HG03175 (cell line): ENCODE measurements around the gene COBL.

ENCODE experiments used
- ATAC-seq: cut with Tn5 transposase; IDR thresholded peaks from one replicate; pipeline ENCODE4 v1.9.1; 2021; ENCODE audit warnings: mild to moderate bottlenecking, moderate library complexity; ENCODE audit not compliant: unreplicated experiment

COBL gene

DNA sequence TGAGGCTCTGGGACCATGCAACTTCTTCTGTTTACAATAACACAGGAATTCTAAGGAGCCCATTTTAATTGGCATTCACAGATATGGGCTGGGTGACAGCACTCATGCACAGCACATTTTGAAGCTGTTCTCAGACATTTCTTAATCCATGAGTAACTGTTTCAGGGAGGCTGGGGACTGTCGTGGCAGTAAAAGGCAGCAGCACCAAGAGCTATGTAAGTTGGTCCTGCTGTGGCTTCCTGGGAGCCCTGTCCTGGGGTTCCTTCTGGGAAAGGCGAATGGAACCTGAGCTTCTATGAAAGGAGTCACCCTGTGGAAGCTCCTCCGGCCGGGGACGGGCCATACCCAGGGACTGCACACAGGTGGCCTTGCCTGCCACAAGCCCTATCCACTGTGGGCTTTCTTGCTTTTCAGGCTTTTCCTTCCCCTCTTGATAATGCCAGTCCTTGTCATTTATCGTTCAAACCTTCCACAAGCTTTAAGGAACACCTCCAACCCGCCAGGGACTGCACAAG lies 40.5 kb downstream of the COBL start:
- no peak for ATAC-seq

DNA sequence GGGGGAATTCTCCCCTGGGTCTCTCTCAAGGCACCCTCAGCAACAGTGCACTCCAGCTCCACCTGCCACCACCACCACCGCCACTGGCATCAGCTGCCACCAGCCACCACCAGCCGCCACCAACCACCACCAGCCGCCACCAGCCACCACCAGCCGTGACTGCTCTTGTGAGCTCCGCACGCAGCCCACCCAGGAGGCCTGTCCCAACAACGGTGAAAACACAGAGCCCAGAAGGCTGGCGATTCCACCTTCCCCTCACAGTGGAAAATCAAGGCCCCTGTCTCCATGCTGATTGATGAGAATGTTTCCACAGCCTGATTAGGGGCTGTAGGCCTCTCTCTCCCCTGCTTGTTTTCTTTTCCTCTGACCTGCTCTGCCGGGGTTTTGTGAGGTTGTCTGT lies 41.1 kb downstream of the COBL start:
- no peak for ATAC-seq

DNA sequence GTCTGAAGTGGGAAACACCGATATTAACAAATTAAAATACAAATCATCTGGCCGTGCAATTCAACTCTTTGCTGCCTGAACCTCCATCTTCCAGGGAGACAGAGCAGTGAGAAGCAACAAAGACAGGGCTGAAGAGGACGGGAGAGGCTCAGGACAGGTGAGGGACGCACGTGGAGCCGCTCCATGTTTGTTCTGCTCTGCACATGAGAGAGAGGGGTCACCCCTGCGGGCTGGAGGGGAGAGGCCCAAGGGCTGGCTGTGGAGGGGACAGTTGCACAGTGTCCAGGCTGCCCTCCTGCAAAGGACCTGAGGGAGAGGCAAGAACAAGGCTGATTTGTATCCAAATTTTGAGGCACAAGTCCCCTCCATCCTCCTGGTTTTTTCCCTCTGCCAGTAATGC lies 41.7 kb downstream of the COBL start:
- no peak for ATAC-seq

DNA sequence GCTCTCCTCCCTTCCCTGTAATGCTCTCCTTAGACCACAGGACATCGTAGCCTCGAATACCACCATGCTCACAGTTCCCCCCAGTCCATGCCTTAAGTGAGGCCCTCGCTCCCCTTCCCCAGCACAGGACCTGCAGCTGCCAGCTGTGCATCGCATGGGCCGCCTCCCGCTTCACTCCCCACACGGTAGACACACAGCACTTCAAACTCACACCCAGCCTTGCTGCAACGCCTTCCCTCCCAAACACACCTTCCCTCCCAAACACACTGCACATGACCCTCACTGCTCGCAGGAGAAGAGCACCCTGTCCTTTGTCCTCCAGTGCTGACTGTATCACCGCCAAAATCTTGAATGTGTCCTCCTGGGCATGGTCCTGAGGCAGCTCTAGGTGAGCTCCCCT lies 42.6 kb downstream of the COBL start:
- ATAC-seq = no peak

DNA sequence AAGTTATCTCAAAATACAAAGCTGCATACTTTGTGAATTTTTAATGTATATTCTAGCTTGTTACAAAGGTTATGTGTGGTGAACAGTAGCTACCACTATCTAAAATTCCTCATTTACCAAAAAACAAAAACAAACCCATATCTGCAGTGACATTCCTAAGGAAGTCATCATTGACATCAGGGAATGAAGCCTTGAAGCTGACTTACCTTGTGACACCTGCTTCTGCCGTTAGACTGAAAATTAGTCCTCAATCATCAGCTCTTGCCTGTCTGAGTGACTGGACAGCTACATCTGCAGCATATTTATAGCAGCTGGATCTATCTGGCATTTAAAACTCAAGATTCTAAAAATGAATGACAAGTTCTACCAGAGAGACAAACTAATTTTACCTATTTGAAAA lies 43.2 kb downstream of the COBL start:
- no peak for ATAC-seq

DNA sequence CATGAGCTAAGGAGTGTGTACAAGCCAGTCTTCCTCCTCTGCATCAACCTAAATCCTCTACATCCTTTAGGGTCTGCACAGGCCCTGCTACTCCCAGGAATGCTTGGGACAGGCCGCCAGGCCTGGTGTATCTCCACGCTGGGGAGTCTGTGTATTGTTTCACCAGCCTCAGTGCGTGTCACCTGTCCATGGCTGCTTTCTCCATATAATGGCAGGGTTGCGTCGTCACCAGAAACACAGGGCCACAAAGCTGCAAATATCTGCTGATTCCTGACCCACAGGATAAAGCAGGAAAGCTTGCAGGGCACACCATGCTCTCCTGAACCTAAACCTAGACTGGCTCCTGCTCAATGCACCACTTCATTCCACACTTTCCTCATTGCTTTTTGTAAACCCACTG lies 45.6 kb downstream of the COBL start:
- no peak for ATAC-seq

DNA sequence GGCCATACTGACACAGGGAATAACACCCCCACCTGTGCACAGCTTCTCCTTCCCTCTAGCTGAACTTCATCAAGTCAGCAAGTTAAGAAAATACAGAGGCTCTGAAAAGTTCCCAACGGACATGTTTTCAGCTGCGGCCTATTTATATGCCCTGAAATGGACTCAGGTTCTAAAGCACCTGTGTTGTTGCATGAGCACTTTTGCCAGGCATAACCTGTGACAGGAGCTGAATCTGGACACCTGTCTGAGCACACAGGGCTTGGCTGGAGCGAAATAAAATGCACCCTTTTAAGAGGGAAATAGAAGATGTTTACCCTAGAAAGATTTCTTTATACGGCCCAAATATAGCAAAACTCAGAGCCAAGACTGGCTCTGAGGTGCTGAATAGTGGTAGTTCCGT lies 46.7 kb downstream of the COBL start:
- no peak for ATAC-seq

DNA sequence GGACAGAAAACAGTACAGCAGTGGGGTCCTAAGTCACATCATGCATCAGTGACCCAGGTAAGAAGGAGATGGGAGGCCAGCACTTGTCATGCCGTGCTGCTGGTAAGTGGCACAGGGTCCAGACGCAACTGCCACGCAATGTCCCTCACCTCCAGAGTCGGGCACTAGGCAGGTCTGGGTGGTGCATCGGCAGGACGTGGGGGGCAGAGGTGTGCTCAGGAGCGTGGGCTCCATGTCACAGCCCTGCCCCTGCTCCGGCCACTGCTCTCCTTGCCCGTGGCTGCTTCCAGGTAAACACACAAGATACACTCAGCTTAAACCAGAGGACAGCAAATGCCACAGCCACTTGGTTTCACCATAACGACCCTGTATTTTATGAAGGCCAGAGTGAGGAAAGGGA lies 47.3 kb downstream of the COBL start:
- no peak for ATAC-seq

DNA sequence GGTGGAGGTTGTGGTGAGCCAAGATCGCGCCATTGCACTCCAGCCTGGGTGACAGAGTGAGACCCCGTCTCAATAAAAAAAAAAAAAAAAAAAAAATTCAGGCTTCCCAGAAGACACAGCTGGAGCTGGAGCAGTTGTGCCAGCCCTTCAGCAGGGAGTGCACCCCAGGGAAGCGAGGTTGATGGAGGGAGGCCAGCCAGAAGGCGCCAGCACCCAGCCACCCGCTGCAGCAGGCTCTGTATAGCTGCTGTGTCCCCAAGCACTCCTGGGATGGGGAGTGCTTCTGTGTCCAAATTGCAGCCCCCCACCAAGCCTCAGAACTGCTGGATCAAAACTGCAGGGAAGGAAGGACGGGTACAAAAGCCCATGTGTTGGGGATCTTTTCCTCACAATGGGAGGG lies 47.8 kb downstream of the COBL start:
- no peak for ATAC-seq

DNA sequence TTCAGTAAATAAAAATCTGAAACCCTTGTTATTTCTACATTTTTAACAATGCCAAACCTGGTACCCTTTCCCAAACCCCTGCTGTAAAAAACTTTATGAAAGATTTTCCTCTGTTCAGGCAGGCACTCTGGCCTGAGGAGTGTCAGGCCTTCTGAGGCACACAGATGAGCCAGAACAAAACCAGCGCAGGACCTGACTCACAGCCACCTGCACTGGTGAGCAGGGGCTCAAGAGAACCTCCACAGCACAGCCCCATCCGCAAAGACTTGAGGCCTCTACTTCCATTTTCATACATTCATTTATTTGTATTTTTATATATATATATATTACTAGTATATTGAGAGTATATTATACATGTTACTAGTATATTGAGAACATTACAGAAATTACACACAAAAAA lies 49.4 kb downstream of the COBL start:
- no peak for ATAC-seq

DNA sequence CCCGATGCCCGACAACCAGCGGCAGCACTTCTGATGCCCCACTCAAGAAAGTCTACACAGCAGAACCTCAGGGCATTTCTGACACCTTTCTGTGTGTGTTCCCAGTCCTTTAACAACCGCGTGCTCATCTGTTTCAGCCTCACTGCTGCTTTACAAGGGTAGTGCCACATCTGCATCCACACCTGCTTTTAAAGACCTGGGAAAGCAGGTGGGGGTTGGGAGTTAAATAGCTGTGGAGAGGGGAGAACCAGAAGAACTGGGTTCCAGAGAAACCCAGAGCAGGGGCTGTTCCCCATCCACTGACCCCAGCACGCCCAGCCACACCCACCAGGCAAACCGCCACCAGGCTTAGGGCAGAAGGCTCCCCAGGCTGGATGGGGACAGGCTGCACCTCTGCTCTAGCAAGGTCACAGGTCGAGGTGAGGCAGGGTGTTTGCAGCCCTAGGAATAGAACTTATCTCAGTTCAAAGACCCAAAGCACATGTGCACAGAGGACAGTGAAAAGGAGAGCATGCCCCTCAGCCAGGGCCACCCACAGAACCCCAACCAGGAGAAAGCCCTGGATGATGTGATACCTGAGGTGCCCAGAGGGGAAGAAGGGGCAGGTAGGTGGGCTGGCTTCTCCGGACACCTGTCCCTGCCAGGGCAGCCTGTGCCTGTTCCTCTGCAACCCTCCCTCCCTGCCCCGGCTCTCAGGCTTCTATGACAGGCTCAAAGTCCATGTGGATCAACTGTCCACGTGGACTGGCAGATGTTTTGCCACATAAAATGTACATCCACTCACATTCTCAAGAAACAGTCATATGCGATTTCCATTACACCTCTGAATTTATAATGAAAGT lies 51.3 kb downstream of the COBL start:
- ATAC-seq = no peak

DNA sequence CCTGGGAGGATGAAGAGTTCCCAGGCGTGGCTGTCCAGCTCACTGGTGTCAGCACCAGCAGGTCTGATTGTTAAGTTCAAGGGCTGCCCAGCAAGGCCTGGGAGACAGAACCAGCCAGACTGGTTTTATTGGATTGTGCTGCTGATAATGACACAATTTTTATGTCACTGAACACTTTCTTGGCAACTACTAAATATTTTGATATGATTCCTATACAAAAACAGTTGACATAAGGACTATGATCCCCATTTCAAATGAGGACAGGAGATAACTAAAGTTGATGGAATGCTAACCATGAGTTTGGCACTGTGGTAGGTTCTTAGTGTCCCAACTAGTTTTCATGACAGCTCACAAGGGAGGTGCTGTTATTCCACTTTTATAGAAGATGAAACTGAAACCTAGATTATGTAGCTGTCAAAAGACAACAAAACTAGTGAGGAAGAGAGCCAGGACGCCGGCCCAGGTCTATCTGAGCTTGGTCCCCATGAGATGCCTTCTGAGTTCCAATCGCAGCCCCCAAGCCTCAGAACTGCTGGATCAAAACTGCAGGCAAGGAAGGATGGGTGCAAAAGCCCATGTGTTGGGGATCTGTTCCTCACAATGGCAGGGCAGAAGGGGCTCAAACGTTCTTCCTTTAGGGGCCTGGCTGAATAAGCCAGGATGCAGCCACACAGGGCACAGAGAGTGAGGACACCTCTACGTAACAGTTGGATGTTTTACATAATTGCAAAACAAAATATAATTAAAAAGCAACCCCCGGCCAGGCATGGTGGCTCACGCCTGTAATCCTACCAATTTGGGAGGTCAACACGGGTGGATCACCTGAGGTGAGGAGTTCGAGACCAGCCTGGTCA lies 52.8 kb downstream of the COBL start:
- ATAC-seq = no peak

DNA sequence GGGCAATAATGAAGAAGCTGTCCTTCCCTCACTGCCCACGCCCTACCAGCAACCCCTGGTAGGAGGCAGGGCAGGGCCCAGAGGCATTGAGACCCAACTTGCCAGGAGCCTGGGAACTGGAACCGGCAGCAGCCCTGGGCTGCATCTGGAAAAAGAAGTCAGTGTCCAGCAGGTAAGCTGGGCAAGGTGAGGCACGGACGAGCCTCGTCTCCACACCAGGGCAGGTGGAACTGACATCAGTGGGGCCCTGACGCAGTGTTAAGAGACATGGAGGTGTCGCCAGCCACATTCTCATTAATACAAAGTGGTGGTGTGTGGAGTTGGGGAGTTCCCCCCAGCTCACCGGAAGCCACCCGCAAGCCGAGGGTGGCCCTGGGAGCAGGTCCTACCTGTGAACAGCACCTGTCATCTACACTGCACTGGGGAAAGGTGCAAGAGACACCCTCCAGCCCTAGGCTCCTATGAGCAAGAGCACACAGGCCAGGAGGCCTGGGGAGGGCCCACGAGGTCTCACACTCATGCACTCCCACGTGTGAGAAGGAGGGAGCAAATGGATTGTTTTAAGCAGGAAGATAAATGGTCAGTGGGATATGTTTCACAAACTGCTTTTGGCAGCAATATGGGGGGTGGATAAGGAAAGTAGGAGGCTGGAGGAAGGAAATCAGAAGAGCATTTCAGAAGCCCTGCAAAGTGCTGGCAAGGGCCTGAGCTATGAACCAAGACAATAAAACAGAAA lies 53.6 kb downstream of the COBL start:
- ATAC-seq = no peak

DNA sequence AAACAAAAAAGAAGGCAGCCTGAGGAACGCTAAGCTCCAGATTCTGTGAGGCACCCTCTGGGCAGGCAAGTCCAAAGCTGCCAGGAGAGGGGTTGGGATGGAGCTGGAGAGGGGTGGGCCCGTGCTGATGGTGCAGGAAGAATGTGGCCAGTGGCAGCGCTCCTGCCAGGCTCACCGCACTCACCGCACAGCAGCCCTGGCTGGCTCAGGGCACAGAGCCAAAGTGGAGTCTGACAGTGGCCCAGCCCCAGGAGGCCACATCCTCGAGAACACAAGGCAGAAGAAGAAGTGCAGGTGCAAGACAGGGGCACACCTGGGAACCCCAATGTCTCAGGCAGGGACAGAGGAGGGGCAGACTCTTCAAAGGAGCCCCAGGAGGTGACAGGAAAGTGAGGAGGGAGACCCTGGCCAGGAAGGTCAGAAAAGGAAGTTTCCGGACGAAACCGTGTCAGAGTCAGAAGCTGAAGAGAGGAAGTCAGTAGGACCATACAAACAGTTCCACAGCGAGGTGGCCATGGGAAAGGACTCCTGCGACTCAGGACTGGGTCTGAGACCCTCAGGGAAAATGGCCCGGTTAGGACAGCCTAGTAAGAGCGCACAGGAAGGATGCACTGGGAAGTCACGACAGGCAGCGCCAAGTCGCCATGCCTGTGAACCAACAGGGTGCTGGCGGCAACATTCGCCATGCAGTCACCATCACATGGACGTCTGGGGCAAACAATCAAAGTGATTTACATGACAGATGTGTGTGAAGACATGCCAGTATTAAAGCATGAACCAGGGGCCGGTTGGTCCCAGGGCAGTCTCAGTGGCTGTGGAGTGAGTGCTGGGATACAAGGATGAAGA lies 54.4 kb downstream of the COBL start:
- no peak for ATAC-seq

DNA sequence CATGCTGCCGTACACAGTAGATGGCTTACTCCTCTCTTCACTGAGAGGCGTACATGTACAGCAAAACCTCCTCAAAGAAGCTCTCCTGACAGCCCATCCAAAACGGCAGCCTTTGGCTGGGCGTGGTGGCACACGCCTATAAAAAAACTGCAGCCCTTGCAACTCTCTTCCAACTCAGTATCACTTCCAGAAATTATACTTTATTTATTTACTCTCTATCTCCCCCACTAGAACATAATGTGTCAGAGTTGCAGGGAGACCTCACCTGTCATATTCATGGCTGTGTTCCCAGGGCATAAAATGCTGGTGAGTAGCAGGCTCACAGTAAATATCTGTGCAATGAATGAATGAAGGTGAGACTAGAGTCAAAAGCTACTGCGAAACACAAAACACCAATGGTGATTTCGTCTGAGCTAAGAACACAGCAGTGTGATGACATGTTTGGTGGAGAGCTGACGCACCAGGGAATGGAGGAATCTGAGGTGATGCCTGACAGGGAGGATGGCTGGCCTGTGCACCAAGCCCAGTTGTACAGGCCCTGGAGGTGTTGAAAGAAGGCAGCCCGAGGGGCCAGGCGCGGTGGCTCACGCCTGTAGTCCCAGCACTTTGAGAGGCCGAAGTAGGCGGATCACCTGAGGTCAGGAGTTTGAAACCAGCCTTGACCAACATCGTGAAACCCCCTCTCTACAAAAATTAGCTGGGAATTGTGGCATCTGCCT lies 55.3 kb downstream of the COBL start:
- ATAC-seq = no peak

DNA sequence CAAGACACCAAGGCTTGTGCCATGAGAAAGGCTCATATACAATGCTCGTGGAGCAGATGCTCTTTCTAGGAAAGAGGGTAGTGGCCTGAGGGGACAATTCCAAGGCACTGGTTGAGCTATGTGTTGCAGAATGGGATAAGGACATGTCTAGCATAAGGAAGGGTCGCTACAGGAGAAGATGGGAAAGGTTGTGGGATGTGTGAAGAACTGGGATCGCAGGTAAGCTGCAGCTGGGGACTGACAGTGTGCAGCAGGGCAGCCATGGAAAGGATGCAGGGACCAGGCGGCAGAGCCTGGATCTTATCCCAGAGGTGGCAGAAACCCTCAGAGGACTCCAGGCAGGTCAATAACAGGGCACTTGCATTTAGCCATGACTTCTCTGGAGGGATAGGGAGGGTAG lies 56.1 kb downstream of the COBL start:
- no peak for ATAC-seq

DNA sequence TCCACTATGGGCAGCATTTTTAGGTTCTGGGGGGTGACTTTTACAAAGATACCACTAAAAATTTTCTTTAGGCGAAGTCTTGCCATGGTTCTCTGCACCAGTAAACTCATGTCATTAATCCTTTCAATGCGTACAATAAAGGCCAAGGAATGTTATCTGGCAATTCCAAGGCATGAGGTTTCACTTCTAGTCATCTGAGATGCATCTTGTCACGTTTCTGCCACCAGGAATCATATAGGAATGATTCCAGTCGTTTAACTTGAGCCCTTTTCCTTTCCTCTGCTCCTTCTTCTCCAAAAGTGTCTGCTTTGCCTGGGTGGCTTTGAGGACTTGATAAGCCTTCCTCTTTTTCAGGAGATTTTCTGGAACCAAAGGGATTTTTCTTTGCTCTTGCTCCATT lies 56.8 kb downstream of the COBL start:
- ATAC-seq = no peak

DNA sequence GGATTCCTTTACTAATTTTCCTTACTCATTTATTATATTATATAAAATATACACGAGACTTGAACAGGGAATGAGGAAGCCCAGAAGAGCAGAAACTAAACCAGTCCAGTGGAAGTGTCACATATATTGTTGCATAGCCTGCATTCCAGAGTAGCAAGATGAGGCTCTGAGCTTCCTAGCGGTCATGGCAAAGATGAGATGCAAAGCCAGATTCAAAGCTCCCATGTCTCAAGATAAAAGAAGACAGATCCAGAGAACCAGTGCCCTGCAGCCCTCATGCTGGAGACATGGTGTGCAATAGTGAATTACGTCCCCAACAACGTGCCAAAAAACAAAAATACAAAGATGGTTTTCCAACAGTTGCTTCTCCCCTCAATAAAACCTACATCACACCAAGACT lies 59.7 kb downstream of the COBL start:
- ATAC-seq = no peak

DNA sequence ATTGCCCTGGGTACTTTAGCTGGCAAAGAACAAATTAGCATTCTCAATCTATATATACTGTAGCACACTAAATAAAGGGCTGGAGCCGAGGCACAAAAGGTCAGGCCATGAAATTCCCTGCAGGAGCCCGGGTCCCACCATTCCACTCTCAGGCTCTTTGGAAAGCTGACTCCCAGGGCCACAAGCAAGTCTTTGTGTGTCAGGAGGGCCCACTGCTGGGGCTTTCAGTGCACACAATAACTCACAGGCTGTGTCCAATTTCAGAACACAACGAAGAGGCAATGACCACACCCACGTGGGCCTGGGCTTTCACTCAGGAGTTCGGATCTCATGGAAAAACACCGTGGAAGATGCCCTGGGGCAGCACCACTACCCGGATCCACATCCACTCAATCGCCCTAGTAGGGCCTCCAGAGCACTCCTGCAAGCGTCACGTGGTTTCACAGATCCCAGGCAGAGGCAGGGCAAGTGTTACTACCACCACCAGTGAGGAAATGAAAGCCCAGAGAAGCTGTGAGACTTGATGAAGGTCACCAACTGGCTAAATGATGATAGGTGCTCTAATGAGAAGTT lies 60.3 kb downstream of the COBL start:
- no peak for ATAC-seq
